GM23338 (cell line): ENCODE data around the gene TMEM59L. TPM values are rescaled to one million over a fixed set of nuclear protein-coding genes. Genes with fewer than 3 reads are reported as not detected.

Source experiments
- ATAC-seq: fragments of 200-7000 bp; cut with Tn5 transposase; 3 replicates; pipeline ENCODE4 v1.9.1; 2020
- DNase-seq: peaks from one replicate; pipeline ENCODE4 v3.0.0-alpha.2; 2015; ENCODE audit warnings: low spot score
- H2AFZ ChIP-seq: fragments of 200-600 bp; sonication (generic); 2 replicates; pipeline ENCODE4 v1.8.0; 2016; ENCODE audit warnings: antibody characterized with exemption, mild to moderate bottlenecking, moderate library complexity
- H3F3A ChIP-seq: fragments of 200-600 bp; sonication (generic); replicated peaks from 2 replicates; pipeline ENCODE4 v1.8.0; 2017; ENCODE audit warnings: antibody characterized with exemption, mixed run types, low read depth
- H3K27ac ChIP-seq: fragments of 200-600 bp; sonication (generic); 2 replicates; pipeline ENCODE4 v1.6.1; 2016; ENCODE audit warnings: low read depth
- H3K27me3 ChIP-seq: fragments of 200-600 bp; sonication (generic); 2 replicates; pipeline ENCODE4 v1.8.0; 2016; ENCODE audit warnings: mild to moderate bottlenecking, mixed run types, moderate library complexity; ENCODE audit not compliant: insufficient read depth
- H3K36me3 ChIP-seq: fragments of 200-600 bp; sonication (generic); 2 replicates; pipeline ENCODE4 v1.8.0; 2016; ENCODE audit warnings: mild to moderate bottlenecking; ENCODE audit not compliant: insufficient read depth
- H3K4me1 ChIP-seq: fragments of 200-600 bp; sonication (generic); 2 replicates; pipeline ENCODE4 v1.8.0; 2016; ENCODE audit warnings: mild to moderate bottlenecking, moderate library complexity; ENCODE audit not compliant: insufficient read depth
- H3K4me2 ChIP-seq: fragments of 200-600 bp; sonication (generic); 2 replicates; pipeline ENCODE4 v1.7.1; 2017; ENCODE audit warnings: mixed run types
- H3K4me3 ChIP-seq: fragments of 200-600 bp; sonication (generic); 2 replicates; pipeline ENCODE4 v1.6.1; 2016; ENCODE audit warnings: mixed run types
- H3K79me2 ChIP-seq: fragments of 200-600 bp; sonication (generic); replicated peaks from 2 replicates; pipeline ENCODE4 v1.8.0; 2017; ENCODE audit warnings: mild to moderate bottlenecking; ENCODE audit not compliant: insufficient read depth
- H3K9me2 ChIP-seq: fragments of 200-600 bp; sonication (generic); 2 replicates; pipeline ENCODE4 v1.8.0; 2017; ENCODE audit not compliant: insufficient read depth
- H4K20me1 ChIP-seq: fragments of 200-600 bp; sonication (generic); replicated peaks from 2 replicates; pipeline ENCODE4 v1.8.0; 2017; ENCODE audit warnings: mild to moderate bottlenecking; ENCODE audit not compliant: insufficient read depth
- H3K27ac Mint-ChIP-seq: 2 replicates; pipeline ENCODE4 v1.8.0; 2020; ENCODE audit warnings: inconsistent platforms, mild to moderate bottlenecking, moderate library complexity, mixed read lengths
- H3K27me3 Mint-ChIP-seq: 3 replicates; pipeline ENCODE4 v1.8.0; 2022; ENCODE audit warnings: low read depth, mild to moderate bottlenecking, moderate library complexity, mixed read lengths, inconsistent platforms; ENCODE audit not compliant: insufficient read depth, poor library complexity
- H3K36me3 Mint-ChIP-seq: 3 replicates; pipeline ENCODE4 v1.8.0; 2021; ENCODE audit warnings: low read depth, mild to moderate bottlenecking, inconsistent platforms, moderate library complexity, mixed read lengths
- H3K4me1 Mint-ChIP-seq: 3 replicates; pipeline ENCODE4 v1.8.0; 2020; ENCODE audit warnings: mild to moderate bottlenecking, inconsistent platforms, mixed read lengths
- H3K4me3 Mint-ChIP-seq: 3 replicates; pipeline ENCODE4 v1.8.0; 2021; ENCODE audit warnings: moderate library complexity, mild to moderate bottlenecking, inconsistent platforms, mixed read lengths
- H3K9me3 Mint-ChIP-seq: 3 replicates; pipeline ENCODE4 v1.8.0; 2020; ENCODE audit warnings: moderate library complexity, mild to moderate bottlenecking, inconsistent platforms, mixed read lengths
- CREB1 ChIP-seq: fragments of 250-450 bp; sonication (Bioruptor Pico); IDR thresholded peaks from 2 replicates; pipeline ENCODE4 v1.5.0; 2020; ENCODE audit warnings: low read depth, mild to moderate bottlenecking, moderate library complexity
- EZH2 ChIP-seq: fragments of 200-600 bp; sonication (generic); IDR thresholded peaks from one replicate; pipeline ENCODE4 v1.8.0; 2017; ENCODE audit warnings: antibody characterized with exemption, mild to moderate bottlenecking, low read depth; ENCODE audit not compliant: unreplicated experiment
- EZH2phosphoT487 ChIP-seq: fragments of 200-600 bp; sonication (generic); IDR thresholded peaks from one replicate; pipeline ENCODE4 v1.8.1; 2018; ENCODE audit warnings: antibody characterized with exemption; ENCODE audit not compliant: unreplicated experiment
- JUNB ChIP-seq: IDR thresholded peaks from one replicate; pipeline ENCODE4 v1.6.1; 2016; ENCODE audit warnings: antibody characterized with exemption; ENCODE audit not compliant: unreplicated experiment
- NANOG ChIP-seq: IDR thresholded peaks from 2 replicates; pipeline ENCODE4 v1.6.1; 2016; ENCODE audit warnings: antibody characterized with exemption, borderline replicate concordance
- POLR2AphosphoS5 ChIP-seq: IDR thresholded peaks from 2 replicates; pipeline ENCODE4 v1.6.1; 2016; ENCODE audit warnings: antibody characterized with exemption, low read depth
- STAT1 ChIP-seq: IDR thresholded peaks from one replicate; pipeline ENCODE4 v1.6.1; 2016; ENCODE audit warnings: antibody characterized with exemption; ENCODE audit not compliant: unreplicated experiment
- ZNF114 ChIP-seq: fragments of 250-450 bp; sonication (Bioruptor Pico); IDR thresholded peaks from 2 replicates; pipeline ENCODE4 v1.5.0; 2020; ENCODE audit warnings: mild to moderate bottlenecking, moderate library complexity
- ZNF331 ChIP-seq: fragments of 250-450 bp; sonication (Bioruptor Pico); IDR thresholded peaks from 2 replicates; pipeline ENCODE4 v1.5.0; 2020; ENCODE audit warnings: low read depth, mild to moderate bottlenecking, moderate library complexity
- polyA plus RNA-seq: library from polyadenylated mRNA; unstranded; fragments of >200 nt; fragmentation: Nextera tagmentation; extraction: Ambion mirVana; gene quantifications from 2 replicates; pipeline ENCODE4 v1.2.1, GENCODE V29; 2016
- total RNA-seq: library from RNA; depleted of rRNA; stranded (reverse); fragments of >200 nt; shearing (Covaris generic); gene quantifications from 2 replicates; pipeline ENCODE4 v1.2.3, GENCODE V29; 2014
- TF ChIP-seq, protein P1 (sequence below): IDR thresholded peaks from one replicate; pipeline ENCODE4 v1.6.1; 2018; ENCODE audit warnings: antibody characterized with exemption; ENCODE audit not compliant: unreplicated experiment
- TF ChIP-seq, protein P2 (sequence below): IDR thresholded peaks from 2 replicates; pipeline ENCODE4 v1.6.1; 2016; ENCODE audit warnings: antibody characterized with exemption
- TF ChIP-seq, protein P3 (sequence below): fragments of 250-450 bp; sonication (Bioruptor Pico); IDR thresholded peaks from 2 replicates; pipeline ENCODE4 v1.5.0; 2020; ENCODE audit warnings: mild to moderate bottlenecking, moderate library complexity
- TF ChIP-seq, protein P4 (sequence below), 2 experiments: fragments of 200-600 bp in 1 of 2; sonication (generic) in 1 of 2; conservative IDR thresholded peaks; 2 replicates each; pipeline versions ENCODE4 v1.5.1 to v1.6.1; 2016 to 2017; ENCODE audit warnings: antibody characterized with exemption in 2 of 2, low read depth in 2 of 2, mild to moderate bottlenecking in 2 of 2, moderate library complexity in 1 of 2

The TMEM59L gene
- total and polyA plus RNA-seq, 2 experiments from 2014 or later = 9.8 to 15.7 TPM

DNA sequence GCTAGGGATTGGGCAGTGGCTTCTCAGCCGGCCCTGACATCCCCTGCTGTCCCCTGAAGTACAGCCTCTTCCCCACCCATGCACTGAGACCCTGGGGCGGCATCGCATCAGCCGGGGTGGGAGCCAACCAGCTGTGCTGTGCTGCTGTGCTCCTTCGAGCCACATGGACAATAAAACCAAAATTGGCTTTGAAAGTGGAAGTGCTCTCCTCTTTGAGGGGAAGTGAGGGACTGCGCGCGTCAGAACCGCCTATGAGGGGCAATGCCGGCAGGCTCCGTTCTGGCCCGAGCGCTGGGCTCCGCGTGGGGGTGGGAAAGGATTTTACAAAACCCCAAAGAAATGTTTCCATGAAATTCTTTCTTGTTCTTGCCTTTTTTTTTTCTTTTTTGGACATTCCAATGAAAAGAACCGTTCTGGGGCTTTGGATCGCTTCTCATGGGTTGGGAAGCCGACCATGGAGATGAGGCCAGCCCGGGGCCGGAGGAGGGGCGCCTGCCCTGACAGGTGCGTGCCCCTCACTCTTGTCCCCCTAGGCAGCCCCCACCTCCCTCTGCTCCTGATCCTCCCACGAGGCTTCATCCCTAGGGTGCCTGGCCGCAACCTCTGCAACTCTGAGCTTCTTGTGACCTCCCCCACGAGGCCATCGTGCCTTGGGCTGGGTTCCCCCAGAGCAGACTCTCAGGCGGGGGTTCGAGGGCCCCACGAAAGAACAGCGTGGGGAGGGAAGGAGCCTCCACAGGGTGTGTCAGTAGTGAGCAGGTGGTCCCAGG lies 46.8 kb downstream of the TMEM59L start:
- Histone ChIP-seq H2AFZ (no peak overlapping the region), H3K79me2 (no peaks in the 10 kb centered on the region), H3K4me1 (no peaks in the 10 kb centered on the region), H4K20me1 (no peaks in the 10 kb centered on the region; the same call in 1 of the 2 replicates), H3K36me3 (no peaks in the 10 kb centered on the region), H3K4me2 (no peak overlapping the region), H3K27me3 (no peaks in the 10 kb centered on the region), H3F3A (0 out of 2 replicates have a peak, but pooled peaks cover 6% of the 10 kb centered on the region), H3K9me2 (0 out of 2 replicates have a peak, but pooled peaks cover 4% of the 10 kb centered on the region), H3K27ac (no peak overlapping the region; the same call in 1 of the 2 replicates), H3K4me3 (no peak overlapping the region)
- Mint-ChIP-seq H3K9me3 (no peaks in the 10 kb centered on the region), H3K4me3 (no peak overlapping the region), H3K36me3 (no peaks in the 10 kb centered on the region; the same call in 2 of the 3 replicates), H3K27me3 (peaks cover 16% of the 10 kb centered on the region), H3K27ac (peak overlapping the region; percentile 10; the same call in 1 of the 2 replicates), H3K4me1 (peaks cover 32% of the 10 kb centered on the region)
- DNase-seq (no peak), ATAC-seq (no peak)
- TF ChIP-seq ZNF331 (no peak), EZH2phosphoT487 (no peak), NANOG (no peak), POLR2AphosphoS5 (no peak), JUNB (no peak), ZNF114 (CRISPR knock-in tag) (no peak), EZH2 (no peak), STAT1 (no peak), CREB1 (CRISPR knock-in tag) (no peak)
- TF ChIP-seq, protein P1, sequence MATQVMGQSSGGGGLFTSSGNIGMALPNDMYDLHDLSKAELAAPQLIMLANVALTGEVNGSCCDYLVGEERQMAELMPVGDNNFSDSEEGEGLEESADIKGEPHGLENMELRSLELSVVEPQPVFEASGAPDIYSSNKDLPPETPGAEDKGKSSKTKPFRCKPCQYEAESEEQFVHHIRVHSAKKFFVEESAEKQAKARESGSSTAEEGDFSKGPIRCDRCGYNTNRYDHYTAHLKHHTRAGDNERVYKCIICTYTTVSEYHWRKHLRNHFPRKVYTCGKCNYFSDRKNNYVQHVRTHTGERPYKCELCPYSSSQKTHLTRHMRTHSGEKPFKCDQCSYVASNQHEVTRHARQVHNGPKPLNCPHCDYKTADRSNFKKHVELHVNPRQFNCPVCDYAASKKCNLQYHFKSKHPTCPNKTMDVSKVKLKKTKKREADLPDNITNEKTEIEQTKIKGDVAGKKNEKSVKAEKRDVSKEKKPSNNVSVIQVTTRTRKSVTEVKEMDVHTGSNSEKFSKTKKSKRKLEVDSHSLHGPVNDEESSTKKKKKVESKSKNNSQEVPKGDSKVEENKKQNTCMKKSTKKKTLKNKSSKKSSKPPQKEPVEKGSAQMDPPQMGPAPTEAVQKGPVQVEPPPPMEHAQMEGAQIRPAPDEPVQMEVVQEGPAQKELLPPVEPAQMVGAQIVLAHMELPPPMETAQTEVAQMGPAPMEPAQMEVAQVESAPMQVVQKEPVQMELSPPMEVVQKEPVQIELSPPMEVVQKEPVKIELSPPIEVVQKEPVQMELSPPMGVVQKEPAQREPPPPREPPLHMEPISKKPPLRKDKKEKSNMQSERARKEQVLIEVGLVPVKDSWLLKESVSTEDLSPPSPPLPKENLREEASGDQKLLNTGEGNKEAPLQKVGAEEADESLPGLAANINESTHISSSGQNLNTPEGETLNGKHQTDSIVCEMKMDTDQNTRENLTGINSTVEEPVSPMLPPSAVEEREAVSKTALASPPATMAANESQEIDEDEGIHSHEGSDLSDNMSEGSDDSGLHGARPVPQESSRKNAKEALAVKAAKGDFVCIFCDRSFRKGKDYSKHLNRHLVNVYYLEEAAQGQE = no peak
- TF ChIP-seq, protein P2, sequence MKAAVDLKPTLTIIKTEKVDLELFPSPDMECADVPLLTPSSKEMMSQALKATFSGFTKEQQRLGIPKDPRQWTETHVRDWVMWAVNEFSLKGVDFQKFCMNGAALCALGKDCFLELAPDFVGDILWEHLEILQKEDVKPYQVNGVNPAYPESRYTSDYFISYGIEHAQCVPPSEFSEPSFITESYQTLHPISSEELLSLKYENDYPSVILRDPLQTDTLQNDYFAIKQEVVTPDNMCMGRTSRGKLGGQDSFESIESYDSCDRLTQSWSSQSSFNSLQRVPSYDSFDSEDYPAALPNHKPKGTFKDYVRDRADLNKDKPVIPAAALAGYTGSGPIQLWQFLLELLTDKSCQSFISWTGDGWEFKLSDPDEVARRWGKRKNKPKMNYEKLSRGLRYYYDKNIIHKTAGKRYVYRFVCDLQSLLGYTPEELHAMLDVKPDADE = no peak
- TF ChIP-seq, protein P3, sequence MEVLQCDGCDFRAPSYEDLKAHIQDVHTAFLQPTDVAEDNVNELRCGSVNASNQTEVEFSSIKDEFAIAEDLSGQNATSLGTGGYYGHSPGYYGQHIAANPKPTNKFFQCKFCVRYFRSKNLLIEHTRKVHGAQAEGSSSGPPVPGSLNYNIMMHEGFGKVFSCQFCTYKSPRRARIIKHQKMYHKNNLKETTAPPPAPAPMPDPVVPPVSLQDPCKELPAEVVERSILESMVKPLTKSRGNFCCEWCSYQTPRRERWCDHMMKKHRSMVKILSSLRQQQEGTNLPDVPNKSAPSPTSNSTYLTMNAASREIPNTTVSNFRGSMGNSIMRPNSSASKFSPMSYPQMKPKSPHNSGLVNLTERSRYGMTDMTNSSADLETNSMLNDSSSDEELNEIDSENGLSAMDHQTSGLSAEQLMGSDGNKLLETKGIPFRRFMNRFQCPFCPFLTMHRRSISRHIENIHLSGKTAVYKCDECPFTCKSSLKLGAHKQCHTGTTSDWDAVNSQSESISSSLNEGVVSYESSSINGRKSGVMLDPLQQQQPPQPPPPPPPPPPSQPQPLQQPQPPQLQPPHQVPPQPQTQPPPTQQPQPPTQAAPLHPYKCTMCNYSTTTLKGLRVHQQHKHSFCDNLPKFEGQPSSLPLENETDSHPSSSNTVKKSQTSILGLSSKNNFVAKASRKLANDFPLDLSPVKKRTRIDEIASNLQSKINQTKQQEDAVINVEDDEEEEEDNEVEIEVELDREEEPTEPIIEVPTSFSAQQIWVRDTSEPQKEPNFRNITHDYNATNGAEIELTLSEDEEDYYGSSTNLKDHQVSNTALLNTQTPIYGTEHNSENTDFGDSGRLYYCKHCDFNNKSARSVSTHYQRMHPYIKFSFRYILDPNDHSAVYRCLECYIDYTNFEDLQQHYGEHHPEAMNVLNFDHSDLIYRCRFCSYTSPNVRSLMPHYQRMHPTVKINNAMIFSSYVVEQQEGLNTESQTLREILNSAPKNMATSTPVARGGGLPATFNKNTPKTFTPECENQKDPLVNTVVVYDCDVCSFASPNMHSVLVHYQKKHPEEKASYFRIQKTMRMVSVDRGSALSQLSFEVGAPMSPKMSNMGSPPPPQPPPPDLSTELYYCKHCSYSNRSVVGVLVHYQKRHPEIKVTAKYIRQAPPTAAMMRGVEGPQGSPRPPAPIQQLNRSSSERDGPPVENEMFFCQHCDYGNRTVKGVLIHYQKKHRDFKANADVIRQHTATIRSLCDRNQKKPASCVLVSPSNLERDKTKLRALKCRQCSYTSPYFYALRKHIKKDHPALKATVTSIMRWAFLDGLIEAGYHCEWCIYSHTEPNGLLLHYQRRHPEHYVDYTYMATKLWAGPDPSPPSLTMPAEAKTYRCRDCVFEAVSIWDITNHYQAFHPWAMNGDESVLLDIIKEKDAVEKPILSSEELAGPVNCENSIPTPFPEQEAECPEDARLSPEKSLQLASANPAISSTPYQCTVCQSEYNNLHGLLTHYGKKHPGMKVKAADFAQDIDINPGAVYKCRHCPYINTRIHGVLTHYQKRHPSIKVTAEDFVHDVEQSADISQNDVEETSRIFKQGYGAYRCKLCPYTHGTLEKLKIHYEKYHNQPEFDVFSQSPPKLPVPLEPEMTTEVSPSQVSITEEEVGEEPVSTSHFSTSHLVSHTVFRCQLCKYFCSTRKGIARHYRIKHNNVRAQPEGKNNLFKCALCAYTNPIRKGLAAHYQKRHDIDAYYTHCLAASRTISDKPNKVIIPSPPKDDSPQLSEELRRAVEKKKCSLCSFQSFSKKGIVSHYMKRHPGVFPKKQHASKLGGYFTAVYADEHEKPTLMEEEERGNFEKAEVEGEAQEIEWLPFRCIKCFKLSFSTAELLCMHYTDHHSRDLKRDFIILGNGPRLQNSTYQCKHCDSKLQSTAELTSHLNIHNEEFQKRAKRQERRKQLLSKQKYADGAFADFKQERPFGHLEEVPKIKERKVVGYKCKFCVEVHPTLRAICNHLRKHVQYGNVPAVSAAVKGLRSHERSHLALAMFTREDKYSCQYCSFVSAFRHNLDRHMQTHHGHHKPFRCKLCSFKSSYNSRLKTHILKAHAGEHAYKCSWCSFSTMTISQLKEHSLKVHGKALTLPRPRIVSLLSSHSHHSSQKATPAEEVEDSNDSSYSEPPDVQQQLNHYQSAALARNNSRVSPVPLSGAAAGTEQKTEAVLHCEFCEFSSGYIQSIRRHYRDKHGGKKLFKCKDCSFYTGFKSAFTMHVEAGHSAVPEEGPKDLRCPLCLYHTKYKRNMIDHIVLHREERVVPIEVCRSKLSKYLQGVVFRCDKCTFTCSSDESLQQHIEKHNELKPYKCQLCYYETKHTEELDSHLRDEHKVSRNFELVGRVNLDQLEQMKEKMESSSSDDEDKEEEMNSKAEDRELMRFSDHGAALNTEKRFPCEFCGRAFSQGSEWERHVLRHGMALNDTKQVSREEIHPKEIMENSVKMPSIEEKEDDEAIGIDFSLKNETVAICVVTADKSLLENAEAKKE (CRISPR knock-in tag) = no peak
- TF ChIP-seq, protein P4, sequence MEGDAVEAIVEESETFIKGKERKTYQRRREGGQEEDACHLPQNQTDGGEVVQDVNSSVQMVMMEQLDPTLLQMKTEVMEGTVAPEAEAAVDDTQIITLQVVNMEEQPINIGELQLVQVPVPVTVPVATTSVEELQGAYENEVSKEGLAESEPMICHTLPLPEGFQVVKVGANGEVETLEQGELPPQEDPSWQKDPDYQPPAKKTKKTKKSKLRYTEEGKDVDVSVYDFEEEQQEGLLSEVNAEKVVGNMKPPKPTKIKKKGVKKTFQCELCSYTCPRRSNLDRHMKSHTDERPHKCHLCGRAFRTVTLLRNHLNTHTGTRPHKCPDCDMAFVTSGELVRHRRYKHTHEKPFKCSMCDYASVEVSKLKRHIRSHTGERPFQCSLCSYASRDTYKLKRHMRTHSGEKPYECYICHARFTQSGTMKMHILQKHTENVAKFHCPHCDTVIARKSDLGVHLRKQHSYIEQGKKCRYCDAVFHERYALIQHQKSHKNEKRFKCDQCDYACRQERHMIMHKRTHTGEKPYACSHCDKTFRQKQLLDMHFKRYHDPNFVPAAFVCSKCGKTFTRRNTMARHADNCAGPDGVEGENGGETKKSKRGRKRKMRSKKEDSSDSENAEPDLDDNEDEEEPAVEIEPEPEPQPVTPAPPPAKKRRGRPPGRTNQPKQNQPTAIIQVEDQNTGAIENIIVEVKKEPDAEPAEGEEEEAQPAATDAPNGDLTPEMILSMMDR (conservative IDR thresholded peaks at IDR 0.05; ENCODE audit: low read depth in 2 of 2) = no peak
